Glutamatergic neuron (in vitro differentiated cells): ENCODE data around the gene RNU5B-1. TPM values are rescaled to one million over a fixed set of nuclear protein-coding genes. Genes with fewer than 3 reads are reported as not detected.

Source experiments
- DNase-seq: peaks from one replicate; pipeline ENCODE4 v3.0.0; 2022
- H3K27ac Mint-ChIP-seq: one replicate; pipeline ENCODE4 v1.8.0; 2020; ENCODE audit warnings: mild to moderate bottlenecking, mixed read lengths, inconsistent platforms; ENCODE audit not compliant: unreplicated experiment
- H3K27me3 Mint-ChIP-seq: one replicate; pipeline ENCODE4 v1.8.0; 2020; ENCODE audit warnings: mild to moderate bottlenecking, moderate library complexity, mixed read lengths, inconsistent platforms; ENCODE audit not compliant: unreplicated experiment
- H3K36me3 Mint-ChIP-seq: one replicate; pipeline ENCODE4 v1.8.0; 2020; ENCODE audit warnings: mild to moderate bottlenecking, mixed read lengths, inconsistent platforms; ENCODE audit not compliant: unreplicated experiment
- H3K4me1 Mint-ChIP-seq: one replicate; pipeline ENCODE4 v1.8.0; 2020; ENCODE audit warnings: mild to moderate bottlenecking, low read depth, mixed read lengths, inconsistent platforms; ENCODE audit not compliant: unreplicated experiment
- H3K4me3 Mint-ChIP-seq: one replicate; pipeline ENCODE4 v1.8.0; 2020; ENCODE audit warnings: mild to moderate bottlenecking, mixed read lengths, inconsistent platforms; ENCODE audit not compliant: unreplicated experiment
- H3K9me3 Mint-ChIP-seq: one replicate; pipeline ENCODE4 v1.8.0; 2020; ENCODE audit warnings: mild to moderate bottlenecking, moderate library complexity, mixed read lengths, inconsistent platforms; ENCODE audit not compliant: unreplicated experiment
- total RNA-seq: library from RNA; stranded (reverse); fragmentation: NEBNext Ultra II Directional; extraction: Animal tissue kit (Norgen Biotek cat#: 25700); gene quantifications from one replicate; pipeline ENCODE4 v1.2.1, GENCODE V29; 2021; ENCODE audit not compliant: unreplicated experiment
- TF ChIP-seq, protein P1 (sequence below): fragments of 200-600 bp; sonication (generic); IDR thresholded peaks from one replicate; pipeline ENCODE4 v1.5.0; 2021; ENCODE audit not compliant: partially characterized antibody, unreplicated experiment

RNU5B-1 gene
- total RNA-seq, 1 donor from 2014 or later = not detected

DNA sequence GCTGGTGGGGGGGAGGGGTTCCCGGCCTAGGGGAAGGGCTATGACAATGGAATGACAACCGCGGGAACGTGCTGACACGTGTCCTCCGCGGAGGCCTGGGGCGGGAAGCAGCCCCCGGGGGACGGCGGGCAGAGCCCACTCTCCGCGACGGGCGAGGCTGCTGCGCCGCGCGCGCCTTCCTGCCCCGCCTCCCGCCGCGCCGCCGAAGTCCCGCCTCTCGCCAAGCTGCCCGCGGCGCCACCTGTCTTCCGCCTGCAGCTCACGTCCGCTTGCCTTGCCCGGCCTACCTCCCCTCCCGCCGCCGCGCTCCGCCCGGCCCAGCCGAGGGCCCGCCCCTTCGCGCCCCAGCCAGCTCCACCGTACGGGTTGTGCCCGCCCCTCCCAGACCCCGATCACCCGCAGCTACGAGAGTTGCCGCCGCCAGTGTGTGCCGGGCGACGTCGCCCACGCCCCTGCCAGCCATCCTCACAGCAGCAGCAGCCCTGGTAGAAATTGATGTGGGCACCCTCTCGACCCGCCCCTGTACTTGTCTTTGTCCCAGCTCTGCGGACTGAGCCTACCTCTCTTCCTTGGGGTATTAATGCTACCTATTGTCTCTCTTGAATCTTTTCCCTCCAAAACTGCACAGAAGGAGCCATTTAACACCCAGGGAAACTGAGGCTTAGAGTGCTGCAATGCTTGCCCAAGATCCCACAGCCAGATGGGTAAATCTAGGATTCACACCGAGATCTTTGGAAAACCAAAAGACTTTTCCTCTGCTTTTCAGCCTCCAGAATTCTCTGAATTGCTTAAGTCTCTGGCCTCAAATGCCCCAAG is 17.6 kb upstream of the RNU5B-1 start, which contains the start of gene PARP16:
Gene PARP16, minus strand, starts transcription at position 180 of the 816 bp plus-strand sequence. CDS start 457 bp downstream, outside the sequence.
- Mint-ChIP-seq H3K4me1 (peaks cover 12% of the 10 kb centered on the region), H3K36me3 (no peaks in the 10 kb centered on the region), H3K27me3 (peaks cover 9% of the 10 kb centered on the region), H3K9me3 (peaks cover 4% of the 10 kb centered on the region), H3K4me3 (peak within 1 kb of the TSS; percentile 87), H3K27ac (peak within 1 kb of the TSS; percentile 90)
- TF ChIP-seq, protein P1, sequence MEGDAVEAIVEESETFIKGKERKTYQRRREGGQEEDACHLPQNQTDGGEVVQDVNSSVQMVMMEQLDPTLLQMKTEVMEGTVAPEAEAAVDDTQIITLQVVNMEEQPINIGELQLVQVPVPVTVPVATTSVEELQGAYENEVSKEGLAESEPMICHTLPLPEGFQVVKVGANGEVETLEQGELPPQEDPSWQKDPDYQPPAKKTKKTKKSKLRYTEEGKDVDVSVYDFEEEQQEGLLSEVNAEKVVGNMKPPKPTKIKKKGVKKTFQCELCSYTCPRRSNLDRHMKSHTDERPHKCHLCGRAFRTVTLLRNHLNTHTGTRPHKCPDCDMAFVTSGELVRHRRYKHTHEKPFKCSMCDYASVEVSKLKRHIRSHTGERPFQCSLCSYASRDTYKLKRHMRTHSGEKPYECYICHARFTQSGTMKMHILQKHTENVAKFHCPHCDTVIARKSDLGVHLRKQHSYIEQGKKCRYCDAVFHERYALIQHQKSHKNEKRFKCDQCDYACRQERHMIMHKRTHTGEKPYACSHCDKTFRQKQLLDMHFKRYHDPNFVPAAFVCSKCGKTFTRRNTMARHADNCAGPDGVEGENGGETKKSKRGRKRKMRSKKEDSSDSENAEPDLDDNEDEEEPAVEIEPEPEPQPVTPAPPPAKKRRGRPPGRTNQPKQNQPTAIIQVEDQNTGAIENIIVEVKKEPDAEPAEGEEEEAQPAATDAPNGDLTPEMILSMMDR = no peak
- peak; percentile 95 for DNase-seq

DNA sequence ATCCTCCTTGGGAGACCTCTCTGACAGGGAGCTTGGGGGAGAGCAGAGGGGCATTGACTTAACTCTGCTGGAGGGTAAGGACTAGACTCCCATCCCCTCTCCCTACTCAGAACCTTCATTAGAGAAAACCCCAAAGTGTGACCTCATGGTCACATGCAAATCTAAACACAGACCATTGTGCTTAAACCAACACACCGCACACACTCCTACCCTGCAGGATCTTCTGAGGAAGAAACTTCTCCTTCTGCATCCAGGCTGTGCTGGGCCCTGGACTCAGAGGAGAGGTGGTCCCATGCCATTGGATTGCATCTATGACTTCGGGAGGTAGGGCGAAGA is 17.0 kb upstream of the RNU5B-1 start:
- Mint-ChIP-seq H3K9me3 (peaks cover 4% of the 10 kb centered on the region), H3K4me1 (peaks cover 12% of the 10 kb centered on the region), H3K27me3 (peaks cover 9% of the 10 kb centered on the region), H3K4me3 (peak overlapping the region; percentile 86), H3K27ac (peak overlapping the region; percentile 89), H3K36me3 (no peaks in the 10 kb centered on the region)
- DNase-seq = no peak
- TF ChIP-seq, protein P1 = no peak

DNA sequence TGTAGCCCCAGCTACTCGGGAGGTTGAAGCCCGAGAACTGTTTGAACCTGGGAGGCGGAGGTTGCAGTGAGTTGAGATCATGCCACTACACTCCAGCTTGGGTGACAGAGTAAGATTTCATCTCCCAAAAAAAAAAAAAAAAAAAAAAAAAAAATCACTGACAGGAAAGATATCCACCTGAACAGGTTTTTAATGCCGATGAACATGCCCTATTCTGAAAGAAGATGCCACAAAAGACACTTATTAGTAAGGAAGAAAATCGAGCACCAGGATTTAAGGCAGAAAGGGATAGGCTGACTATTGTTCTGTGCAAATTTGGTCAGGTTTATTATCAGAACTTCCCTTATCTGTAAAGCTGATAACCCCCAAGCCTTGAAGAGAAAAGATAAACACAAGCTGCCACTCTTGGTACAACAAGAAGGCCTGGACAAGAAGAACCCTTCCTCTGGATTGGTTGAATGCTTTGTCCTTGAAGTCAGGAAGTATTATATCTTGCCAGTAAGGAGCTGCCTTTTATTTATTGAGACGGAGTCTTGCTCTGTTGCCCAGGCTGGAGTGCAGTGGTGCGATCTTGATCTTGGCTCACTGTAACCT is 15.1 kb upstream of the RNU5B-1 start:
- H3K27me3 Mint-ChIP-seq = peaks cover 9% of the 10 kb centered on the region

DNA sequence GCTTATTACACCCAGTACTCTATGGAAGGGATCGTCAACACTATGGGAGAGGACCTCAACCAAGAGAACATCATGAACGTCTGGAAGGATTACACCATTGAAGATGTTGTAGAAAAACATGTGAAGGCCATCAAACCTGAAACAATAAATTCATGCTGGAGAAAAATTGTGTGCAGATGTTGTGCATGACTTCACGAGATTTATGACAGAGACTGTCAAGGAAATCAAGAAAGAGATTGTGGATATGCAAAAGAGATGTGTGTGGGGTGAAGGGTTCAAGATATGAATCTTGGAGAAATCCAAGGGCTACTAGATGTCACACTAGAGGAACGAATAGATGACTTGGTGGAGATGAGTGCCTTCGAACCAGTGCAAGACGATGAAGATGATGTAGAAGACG is 14.2 kb upstream of the RNU5B-1 start:
- DNase-seq = no peak
- Mint-ChIP-seq H3K4me3 (no peak overlapping the region), H3K9me3 (peaks cover 4% of the 10 kb centered on the region), H3K27me3 (peaks cover 9% of the 10 kb centered on the region), H3K36me3 (no peaks in the 10 kb centered on the region), H3K4me1 (peaks cover 12% of the 10 kb centered on the region), H3K27ac (no peak overlapping the region)
- TF ChIP-seq, protein P1 = no peak

More for the DNA sequence above, 15.1 kb upstream of the RNU5B-1 start:
- Mint-ChIP-seq H3K36me3 (no peaks in the 10 kb centered on the region), H3K9me3 (peaks cover 4% of the 10 kb centered on the region), H3K4me3 (no peak overlapping the region), H3K4me1 (peaks cover 12% of the 10 kb centered on the region), H3K27ac (no peak overlapping the region)
- TF ChIP-seq, protein P1 = no peak
- no peak for DNase-seq

DNA sequence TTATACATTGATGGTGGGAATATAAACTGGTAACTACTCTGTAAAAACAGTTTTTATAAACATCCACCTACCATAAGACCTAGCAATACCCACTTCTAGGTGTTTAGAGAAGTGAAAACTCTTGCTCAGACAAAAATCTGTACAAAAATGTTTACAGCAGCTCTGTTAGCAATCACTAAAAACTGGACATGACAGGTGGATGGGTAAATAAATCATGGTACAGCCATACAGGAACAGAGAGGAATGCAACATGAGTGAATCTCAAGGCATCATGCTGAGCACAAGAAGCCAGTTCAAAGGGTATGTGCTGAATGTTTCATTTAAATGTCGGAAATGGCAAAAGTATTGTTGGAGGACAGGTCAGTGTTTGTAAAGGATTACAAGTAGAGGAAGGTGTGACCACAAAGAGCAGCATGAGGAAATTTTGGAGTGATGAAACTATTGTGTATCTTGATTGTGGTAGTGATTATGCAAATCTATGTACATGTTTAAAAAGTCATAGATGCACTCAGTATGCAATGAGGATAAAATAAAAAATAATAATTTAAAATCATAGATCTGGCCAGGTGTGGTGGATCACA is 11.4 kb upstream of the RNU5B-1 start:
- no peaks in the 10 kb centered on the region for H3K27me3 Mint-ChIP-seq
- H3K9me3 Mint-ChIP-seq = peaks cover 6% of the 10 kb centered on the region
- no peak overlapping the region for H3K4me3 Mint-ChIP-seq
- no peak for DNase-seq
- H3K4me1 Mint-ChIP-seq = peaks cover 5% of the 10 kb centered on the region
- no peaks in the 10 kb centered on the region for H3K36me3 Mint-ChIP-seq
- TF ChIP-seq, protein P1 = no peak
- H3K27ac Mint-ChIP-seq = no peak overlapping the region
